Adrenal gland (tissue), 5 donors: ENCODE measurements around the gene SMARCAD1.

Experiments used
- CTCF ChIP-seq, 6 experiments: fragments of 450-650 bp in 4 of 6; fragments of 200-600 bp in 2 of 6; sonication (generic) in 1 of 6; IDR thresholded peaks; 1 replicate in 5 of 6; 2 replicates in 1 of 6; pipeline versions ENCODE4 v1.5.1 to v1.8.0; 2016 to 2021; ENCODE audit warnings: antibody characterized with exemption in 6 of 6, mild to moderate bottlenecking in 2 of 6, moderate library complexity in 1 of 6
- POLR2A ChIP-seq, 2 donors: fragments of 450-650 bp; IDR thresholded peaks; one replicate each; pipeline ENCODE4 v1.6.1; 2017; ENCODE audit warnings: antibody characterized with exemption in 2 of 2, mild to moderate bottlenecking in 2 of 2, moderate library complexity in 1 of 2
- donor health status: DM: no; HTN: no; CAD: no.

- TF ChIP-seq POLR2A (IDR thresholded peaks at IDR 0.05) = no peak
- peak in 1 of 6 experiments; percentile 30 for TF ChIP-seq CTCF (IDR thresholded peaks at IDR 0.05)
Observed at GRCh38 chr4:94256828-94257227, 49.2 kb downstream of the SMARCAD1 start.
